ENCODE data around the gene BEND3.
"Not testable (repeated sequence)": the region's sequence is repeated elsewhere in the genome, so short reads cannot be mapped to it uniquely, and the experiment has no call there.

BEND3 gene

DNA sequence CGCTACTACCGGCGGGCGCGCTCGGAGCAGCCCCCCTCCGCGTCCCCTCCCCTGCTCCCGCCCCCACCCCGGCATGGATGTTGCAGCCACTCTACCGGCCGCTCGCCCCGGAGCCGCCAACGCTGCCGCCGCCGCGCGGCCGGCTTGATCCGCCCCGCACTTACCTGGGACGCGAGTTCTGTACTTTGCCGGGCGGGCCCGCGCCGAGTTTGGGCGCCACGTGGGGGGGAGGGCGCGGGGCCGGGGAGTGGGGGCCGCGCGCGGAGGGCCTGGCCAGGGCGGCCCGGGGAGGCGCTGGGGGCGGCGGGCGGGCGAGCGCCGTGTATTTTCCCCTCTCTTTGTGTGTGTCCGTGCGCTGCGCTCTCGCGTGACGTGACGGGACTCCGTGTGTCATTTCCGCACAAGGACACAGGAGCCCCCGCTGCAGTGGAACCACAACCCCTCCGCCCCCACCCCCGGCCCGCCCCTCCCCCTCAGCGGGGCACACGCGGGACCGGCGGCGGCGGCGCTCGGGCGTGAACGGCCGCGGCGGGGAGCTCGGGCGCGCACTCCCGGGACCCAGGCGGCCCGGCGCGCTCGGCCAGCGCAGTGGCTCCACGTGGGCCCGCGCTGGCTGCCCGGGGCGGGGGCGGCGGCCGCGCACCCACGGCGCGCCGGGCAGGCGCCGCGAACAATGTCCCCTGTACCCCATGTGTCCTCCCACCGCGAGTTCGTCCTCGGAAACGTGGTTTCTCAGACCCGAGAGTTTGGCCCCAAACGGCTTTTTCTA, at the start of gene BEND3:
BEND3 (minus strand) TSS at position 590 of the 769 bp plus-strand sequence. CDS start 16,230 bp downstream, outside the sequence.
- peak; percentile 66 to 81 (median 70) for DNase-seq

DNA sequence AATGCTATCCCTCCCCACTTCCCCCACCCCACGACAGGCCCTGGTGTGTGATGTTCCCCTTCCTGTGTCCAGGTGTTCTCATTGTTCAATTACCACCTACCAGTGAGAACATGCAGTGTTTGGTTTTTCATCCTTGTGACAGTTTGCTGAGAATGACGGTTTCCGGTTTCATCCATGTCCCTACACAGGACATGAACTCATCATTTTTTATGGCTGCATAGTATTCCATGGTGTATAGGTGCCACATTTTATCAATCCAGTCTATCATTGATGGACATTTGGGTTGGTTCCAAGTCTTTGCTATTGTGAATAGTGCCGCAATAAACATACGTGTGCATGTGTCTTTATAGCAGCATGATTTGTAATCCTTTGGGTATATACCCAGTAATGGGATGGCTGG, 49.0 kb upstream of the BEND3 start:
- DNase-seq, result not testable (repeated sequence)

DNA sequence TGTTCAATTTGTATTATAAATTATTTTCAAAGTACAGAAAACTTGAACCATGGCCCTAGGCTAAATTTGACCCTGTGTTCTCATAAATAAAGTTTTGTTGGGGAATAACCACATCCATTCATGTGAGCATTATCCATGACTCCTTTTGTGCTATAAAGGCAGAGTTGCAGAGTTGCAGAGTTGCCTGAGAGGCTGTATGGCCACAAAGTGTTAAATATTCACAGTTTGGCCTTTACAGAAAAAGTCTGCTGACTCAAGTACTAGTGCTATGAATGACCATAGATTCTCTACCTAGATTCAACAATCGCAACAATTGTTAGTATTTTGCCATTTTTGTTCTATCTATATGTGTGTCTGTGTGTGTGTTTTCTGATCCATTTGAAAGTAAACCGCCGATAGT, 46.2 kb upstream of the BEND3 start:
- no peak for DNase-seq

DNA sequence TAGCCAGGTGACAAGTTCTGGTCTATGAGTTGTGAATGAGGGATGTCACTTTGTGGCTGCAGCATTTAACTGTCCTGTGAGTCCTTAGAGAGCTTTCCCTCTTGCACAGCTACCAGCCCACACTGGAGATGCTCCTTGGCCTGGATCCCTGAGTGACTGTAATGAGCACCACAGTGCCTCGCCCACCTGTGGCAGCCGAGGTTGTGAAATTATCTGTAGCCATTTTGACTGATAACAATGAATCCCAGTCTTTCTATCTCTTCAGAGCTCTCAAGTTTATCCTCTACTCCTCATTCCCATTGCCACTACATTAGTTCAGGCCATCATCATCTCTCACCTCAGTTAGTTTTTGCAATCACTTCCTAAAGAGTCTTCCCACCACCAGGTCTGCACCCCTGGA, 41.3 kb upstream of the BEND3 start:
- DNase-seq, result peak in 1 of 3 experiments; percentile 9

DNA sequence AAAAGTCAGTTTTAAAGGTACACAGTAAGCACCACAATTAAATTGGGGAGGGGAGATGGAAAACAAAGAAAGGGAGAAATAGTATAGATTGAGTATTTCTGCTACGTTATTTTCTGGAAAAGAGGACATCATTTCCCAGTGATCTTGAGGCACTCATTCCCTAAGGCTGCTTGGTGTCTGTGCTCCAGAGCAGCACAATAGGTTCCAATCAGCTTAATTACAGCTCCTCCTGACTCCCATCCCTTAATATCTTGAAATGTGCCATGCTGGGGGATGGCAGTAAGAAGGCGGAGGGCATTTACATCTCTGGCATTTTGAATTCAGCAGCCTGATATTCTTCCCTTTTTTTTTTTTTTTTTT, 39.5 kb upstream of the BEND3 start:
- DNase-seq, result peak in 2 of 3 experiments; percentile 83 to 96

DNA sequence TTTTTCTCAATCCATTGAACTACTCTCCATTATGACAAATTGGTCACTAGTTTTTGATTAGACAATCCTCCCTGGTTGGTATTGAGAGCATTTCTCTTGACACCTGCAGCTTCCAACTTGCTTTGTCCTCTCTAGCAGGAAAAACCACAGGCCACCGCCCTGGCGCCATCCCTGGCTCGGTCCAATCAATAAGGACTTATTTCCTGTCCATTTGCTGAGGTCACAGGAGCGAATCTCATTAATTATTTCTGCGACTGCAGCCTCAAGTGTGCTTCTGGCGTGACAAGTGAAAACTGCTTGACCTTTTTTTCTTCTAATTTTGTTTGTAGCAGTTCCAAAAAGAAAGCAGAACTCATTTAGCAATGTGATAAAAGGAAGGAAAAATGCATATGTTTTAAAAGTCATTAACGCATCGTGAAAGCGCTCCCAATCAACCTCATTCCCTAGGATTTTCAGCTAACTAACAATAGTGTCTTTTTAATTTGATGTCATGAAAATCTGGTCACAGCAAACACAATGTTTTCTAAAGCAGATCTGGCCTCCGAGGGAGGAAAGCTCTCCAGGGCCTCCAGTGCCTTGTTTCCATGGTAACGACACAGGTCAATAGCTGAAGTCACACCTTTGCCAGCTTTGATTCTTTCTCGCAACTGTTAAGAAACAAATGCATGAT, 39.0 kb upstream of the BEND3 start:
- peak; percentile 84 to 97 (median 88) for DNase-seq

DNA sequence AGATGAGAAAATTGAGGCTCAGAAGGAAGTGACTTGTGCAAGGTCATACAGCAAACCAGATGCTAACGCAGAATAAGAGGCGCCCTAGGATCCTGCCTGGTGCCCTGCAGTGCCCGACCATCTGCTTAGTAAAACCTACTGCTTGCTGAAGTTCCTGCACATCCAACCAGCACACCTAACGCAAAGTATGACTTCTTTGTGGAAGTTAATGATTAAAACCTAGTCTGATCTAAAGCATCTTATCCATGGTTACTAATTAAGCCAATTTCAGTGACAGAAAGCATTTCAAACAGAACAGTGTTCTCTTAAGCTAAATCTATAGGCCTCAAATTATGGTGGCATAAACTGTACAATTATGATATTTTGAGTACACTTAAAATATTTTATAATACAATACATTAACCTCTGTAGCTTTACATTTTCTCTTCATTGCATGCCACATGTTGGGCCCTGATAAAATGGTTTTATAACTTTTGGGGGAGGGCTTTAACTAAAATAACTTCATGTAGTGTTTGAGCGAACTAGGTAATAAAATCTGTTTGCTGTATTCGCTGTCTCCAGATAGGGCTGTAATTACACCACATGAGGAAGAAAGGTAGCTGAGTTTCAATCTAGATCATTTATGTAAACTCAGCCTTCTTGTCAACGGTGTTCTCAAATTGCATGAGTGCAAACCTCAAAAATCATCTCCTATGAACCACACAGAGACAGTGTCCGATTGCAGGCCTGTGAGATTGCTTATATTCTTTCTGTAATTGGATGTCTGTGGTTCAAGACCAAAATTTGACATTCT, 37.5 kb upstream of the BEND3 start:
- peak; percentile 27 to 73 (median 72) for DNase-seq

DNA sequence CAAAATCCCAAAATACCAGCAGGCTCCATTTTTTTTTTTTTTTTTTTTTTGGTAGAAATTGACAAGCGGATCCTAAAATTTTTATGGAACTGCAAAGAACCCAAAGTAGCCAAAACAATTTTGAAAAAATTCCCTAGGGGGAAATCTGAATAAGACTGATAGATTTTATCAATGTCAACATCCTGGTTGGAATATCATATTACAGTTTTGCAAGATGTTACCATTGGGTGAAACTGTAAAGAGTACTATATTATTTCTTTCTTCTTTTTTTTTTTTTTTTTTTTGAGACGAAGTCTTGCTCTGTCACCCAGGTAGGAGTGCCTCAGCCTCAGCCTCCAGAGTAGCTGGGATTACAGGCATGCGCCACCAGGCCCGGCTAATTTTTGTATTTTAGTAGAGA, 29.4 kb upstream of the BEND3 start:
- no peak for DNase-seq

DNA sequence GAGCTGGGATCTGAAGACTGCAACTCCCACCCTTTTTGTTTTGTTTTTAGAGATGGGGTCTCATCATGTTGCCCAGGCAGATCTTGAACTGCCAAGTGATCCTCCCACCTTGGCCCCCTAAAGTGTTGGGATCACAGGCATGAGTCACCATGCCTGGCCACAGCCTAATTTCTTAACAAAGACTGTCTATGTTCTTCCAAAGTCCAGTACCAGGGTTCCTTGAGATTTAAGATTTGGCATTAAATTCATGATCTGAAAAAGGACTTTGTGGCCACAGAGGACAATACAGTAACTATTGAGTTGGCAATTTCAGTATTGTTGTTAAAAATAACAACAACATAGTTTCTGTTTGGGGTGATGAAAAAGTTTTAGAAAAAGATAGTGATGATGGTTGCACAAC, 28.7 kb upstream of the BEND3 start:
- no peak for DNase-seq

DNA sequence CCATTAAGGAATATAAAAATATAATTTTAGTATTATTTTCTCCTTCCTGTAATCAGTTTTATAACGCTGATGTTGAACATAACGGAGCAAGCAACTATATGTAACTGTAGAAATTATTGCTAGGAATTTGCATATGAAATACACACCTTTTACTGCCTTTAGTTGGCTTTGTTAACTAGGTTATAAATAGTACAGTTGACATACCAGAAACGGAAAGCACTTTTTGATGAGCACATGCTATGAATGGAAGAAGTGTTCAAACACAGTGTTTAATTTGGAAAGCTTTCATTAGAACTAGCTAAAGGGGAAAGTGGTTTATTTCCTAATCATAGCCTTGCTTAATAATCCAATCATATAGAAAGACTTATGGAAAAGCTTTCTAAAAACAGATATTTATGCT, 25.3 kb upstream of the BEND3 start:
- no peak for DNase-seq

DNA sequence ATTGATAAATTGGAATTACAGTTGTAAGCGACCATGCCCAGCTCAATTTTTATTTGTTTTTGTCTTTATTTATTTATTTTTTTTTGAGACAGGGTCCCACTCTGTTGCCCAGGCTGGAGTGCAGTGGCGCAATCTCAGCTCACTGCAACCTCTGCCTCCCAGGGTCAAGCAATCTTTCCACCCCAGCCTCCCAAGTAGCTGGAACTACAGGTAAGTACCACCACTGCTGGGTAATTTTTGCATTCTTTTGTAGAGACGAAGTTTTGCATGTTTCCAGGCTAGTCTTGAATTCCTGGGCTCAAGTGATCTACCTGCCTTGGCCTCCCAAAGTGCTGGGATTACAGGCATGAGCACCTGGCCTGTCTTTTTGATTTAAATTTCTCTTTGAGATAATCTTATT, 21.0 kb upstream of the BEND3 start:
- DNase-seq, result not testable (repeated sequence)

DNA sequence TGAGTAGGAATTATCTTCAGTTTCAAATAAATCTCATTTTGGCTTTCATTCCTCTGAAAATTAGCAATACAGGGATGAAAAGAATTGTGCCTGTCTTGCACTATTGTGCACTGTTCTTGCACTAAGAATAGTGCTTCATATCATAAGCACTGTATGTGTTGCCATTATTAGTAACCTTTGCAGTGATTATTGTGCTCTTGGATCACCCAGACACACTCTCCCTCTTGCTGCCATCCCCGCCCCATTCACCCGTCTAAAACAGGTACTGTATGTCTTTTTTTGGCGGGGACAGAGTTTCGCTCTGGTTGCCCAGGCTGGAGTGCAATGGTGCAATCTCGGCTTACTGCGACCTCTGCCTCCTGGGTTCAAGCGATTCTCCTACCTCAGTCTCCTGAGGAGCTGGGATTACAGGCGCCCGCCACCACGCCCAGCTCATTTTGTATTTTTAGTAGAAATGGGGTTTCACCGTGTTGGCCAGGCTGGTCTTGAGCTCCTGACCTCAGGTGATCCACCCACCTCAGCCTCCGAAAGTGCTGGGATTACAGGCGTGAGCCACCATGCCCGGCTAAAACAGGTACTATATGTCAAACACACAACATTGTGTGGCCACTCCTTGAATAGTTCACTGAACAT, 19.8 kb upstream of the BEND3 start:
- DNase-seq, result not testable (repeated sequence)

DNA sequence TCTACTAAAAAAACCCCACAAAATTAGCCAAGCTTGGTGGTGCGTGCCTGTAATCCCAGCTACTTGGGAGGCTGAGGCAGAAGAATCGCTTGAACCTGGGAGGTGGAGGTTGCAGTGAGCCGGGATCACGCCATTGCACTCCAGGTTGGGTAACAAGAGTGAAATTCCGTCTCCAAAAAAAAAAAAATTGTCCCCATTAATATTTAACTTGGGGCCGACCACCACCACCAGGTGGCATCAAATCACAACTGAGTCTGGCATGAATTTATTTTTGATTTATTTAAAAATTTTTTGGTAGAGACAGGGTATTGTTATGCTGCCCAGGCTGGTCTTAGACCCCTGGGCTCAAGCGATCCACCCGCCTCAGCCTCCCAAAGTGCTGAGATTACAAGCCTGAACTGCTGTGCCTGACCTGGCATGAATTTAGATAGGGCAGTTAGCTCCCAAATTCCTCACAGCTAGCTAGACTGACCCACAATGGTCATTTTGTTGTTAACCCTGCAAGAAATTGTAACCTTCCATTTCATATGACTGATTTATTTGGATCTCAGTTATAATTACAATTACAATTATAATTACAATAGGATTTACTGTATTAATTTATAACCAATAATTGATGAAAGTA, 17.1 kb upstream of the BEND3 start:
- peak; percentile 36 to 69 (median 42) for DNase-seq

DNA sequence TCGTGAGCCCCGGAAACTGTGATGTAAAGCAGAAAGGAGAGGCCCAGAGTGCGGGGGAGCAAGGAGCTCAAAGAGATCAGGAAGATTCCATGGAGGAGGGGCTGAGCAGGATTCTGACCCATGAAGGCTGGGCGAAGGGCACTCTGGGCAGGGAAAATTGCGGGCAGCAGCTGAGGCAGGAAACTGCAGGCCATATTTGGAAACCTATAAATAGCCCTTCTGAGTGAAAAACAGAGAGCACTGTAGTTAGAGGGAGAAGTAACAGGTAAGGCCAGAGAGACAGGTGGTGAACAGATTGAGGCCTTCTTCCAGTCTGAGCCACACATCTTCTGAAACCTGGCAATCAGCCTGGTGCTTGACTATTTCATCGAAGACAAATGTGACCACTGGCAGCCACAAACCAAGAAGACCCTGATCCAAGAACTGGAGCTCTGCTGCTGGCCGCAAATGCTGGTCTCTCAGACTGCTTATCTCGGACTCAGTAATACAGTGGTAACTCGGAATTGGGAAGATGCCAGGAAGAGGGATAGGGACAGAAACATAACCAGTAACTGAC, 14.1 kb upstream of the BEND3 start:
- DNase-seq, result peak in 2 of 3 experiments; percentile 30 to 42

DNA sequence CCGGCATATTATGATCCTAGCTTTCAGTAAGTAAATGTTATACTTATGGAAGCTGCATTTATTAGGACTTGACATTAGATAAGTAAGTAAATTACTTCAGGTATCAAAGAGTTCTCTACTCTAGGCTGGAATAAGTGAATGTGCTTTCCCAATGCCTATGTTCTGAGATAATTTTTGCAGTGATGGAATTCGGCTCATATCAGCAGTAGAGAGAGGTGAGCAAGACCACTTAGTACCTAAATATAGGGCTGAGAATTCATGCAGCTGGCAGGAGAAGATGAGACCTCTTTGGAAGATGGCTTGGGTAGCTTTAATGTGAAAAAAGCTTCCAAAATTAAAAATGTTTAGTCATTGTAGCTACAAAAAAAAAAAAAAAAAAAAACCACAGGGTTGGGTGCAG, 13.3 kb upstream of the BEND3 start:
- no peak for DNase-seq

DNA sequence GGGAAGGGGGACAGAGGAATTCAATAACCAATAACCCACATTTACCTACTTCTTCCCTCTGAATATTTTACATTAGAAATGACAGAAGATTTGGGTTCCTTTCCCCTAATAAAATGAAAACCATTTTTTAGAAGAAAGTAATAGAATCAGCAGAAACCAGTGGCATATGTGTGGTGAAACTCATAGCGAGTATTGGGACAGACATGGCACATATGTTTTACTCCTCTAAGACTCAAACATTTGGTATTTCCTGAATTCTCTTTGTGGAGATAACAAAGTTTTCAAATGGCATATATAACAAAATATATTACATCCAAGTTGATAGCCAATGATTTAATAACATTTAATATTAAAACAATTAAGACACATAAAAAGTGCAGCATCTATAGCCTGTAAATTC, 12.9 kb upstream of the BEND3 start:
- no peak for DNase-seq

DNA sequence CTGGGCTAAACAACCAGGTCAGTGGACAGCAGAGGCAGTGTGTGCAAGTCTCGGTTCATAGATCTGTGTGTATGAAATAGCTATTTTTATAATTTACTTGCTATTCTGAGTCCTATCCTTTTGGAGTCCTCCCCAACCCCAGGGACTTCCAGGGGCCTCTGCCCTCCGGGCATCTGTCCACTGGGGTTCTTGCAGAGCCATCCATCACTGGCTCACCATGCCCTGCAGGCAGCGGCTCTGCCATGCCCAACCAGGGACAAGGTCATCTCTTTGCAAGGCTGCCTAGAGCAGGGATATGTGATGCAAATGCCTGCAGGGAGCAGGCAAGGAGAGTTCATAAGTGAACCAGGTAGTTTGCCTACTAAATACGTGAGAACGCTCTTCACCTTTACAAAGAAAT, 10.5 kb upstream of the BEND3 start:
- no peak for DNase-seq

DNA sequence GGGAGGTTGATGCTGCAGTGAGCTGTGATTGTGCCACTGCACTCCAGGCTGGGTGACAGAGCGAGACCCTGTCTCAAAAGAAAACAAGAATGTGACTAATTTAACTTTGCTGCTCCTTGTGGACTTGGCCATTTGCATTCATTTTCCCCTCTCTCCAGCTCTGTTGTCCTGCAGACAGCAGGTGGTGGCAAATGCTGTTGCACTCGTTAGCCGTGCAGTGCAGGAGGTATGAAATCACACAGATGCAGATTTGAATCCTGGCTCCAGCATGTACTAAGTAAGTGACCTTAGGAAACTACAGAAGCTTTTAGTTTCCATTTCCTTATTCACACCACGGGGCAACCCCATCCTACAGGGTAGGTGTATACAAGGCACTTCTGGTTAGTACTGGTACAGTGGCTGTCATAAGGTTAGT, 9.6 kb upstream of the BEND3 start:
- peak in 1 of 3 experiments; percentile 43 for DNase-seq

DNA sequence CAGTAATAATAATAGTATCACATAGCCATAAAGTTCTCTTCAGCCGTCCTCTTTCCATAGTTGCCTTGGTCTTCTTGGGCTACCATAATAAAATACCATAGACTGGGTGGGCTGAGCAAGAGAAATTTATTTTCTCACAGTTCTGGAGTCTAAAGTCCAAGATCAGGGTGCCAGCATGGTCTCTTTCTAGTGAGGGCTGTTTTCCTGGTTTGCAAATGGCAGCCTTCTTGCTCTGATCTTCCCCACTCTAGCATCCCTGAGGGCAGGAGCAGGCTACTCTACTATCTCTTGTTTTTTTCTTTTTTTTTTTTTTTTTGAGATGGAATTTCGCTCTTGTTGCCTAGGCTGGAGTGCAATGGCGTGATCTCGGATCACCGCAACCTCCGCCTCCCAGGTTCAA, 8.2 kb upstream of the BEND3 start:
- no peak for DNase-seq

DNA sequence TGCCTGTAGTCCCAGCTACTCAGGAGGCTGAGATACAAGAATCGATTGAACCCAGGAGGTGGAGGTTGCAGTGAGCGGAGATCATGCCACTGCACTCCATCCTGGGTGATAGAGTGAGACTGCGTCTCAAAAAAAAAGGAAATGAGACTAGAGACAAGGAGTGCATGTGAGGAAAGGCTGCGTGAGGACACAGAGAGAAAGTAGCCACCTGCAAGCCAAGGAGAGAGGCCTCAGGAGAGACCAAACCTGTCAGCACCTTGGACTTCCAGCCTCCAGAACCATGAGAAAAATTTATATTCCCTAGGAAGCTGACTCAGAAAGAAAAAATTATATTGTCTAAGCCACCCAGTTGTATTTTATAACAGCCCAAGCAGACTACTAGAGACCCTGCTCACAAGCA, 7.4 kb upstream of the BEND3 start:
- no peak for DNase-seq

DNA sequence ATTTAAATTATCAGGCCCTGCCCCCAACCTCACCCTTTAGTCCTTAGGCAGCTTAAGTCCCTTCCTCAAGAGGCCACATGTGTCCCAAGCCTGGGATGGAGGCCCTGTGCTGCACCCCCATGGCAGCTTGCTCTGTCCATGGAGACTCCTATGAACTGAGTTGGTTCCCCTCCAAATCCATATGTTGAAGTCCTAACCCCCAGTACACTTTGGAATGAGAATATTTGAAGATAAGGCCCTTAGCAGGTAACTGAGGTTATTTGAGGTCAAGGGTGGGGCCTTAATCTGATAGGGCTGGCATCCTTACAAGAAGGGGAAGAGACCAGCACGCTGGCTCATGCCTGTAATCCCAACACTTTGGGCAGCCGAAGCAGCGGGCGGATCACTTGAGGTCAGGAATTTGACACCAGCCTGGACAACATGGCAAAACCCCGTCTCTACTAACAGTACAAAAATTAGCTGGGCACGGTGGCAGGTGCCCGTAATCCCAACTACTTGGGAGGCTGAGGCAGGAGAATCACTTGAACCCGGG, 6.7 kb upstream of the BEND3 start:
- DNase-seq, result no peak

DNA sequence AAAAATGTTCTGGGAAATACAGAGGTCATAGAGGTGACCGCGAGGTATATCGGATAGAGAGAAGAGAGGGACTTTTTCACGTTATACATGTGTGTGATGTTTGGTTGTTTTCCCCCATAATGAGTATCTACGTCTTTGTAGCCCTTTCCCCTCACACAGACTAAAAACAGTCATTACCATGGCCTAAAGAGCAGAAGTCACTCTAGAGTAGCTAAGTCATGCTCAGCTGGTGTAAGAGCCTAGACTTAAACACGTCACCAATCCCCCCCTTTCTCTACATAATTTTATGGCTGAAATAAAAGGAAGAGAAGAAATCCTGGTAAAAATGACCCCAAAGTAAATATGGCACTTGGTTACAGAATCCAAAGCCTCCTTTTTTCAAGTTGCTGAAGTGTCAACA, 6.0 kb upstream of the BEND3 start:
- no peak for DNase-seq
